Measurements from ENCODE around the gene EIF4A2.

EIF4A2 gene

GRCh38 chr3:186785495-186786018 lies 2.2 kb downstream of the EIF4A2 start:
- no peak for TF ChIP-seq CTCF (IDR thresholded peaks at IDR 0.05; ENCODE audit: low read depth, low read length)
- no peak for DNase-seq (ENCODE audit: extremely low read depth, low read depth)

- no peak for TF ChIP-seq CTCF (IDR thresholded peaks at IDR 0.05; ENCODE audit: low read depth, low read length)
- no peak for DNase-seq (ENCODE audit: extremely low read depth, low read depth)
Measured at GRCh38 chr3:186786922-186787321, 3.5 kb downstream of the EIF4A2 start.

GRCh38 chr3:186787642-186788481 lies 4.5 kb downstream of the EIF4A2 start:
- no peak for TF ChIP-seq CTCF (IDR thresholded peaks at IDR 0.05; ENCODE audit: low read depth, low read length)
- no peak for DNase-seq (ENCODE audit: extremely low read depth, low read depth)

- no peak for DNase-seq (ENCODE audit: extremely low read depth, low read depth)
- TF ChIP-seq CTCF (IDR thresholded peaks at IDR 0.05; ENCODE audit: low read depth, low read length), result no peak
Measured at GRCh38 chr3:186788482-186789370, 5.3 kb downstream of the EIF4A2 start.

GRCh38 chr3:186789554-186790260 lies 6.3 kb downstream of the EIF4A2 start:
- TF ChIP-seq CTCF (IDR thresholded peaks at IDR 0.05; ENCODE audit: low read depth, low read length), result no peak
- DNase-seq (ENCODE audit: extremely low read depth, low read depth), result no peak

GRCh38 chr3:186790261-186790981 lies 7.0 kb downstream of the EIF4A2 start:
- no peak for TF ChIP-seq CTCF (IDR thresholded peaks at IDR 0.05; ENCODE audit: low read depth, low read length)
- DNase-seq (ENCODE audit: extremely low read depth, low read depth), result no peak
